ENCODE measurements around the gene HMHB1.

- TF ChIP-seq CTCF (IDR thresholded peaks at IDR 0.05; ENCODE audit: insufficient read depth, low read length) = no peak
- TF ChIP-seq GABPA (IDR thresholded peaks at IDR 0.05; ENCODE audit: low read depth) = no peak
These were observed 6.1 kb upstream of the HMHB1 start for GRCh38 chr5:143805861-143806260.

Data from HL-60 (cell line).